H1 (cell line): ENCODE data around the gene NCEH1. TPM values are rescaled to one million over a fixed set of nuclear protein-coding genes. Genes with fewer than 3 reads are reported as not detected.

Experiments
- CTCF ChIA-PET: fragments of 300-600 bp; sonication (Branson Sonifier 250); formaldehyde crosslinking; loops from one replicate; lab custom pipeline; 2021; ENCODE audit not compliant: partially characterized antibody; lab: Charles Lee
- POLR2A ChIA-PET: fragments of 300-600 bp; sonication (Branson Sonifier 250); formaldehyde crosslinking; loops from one replicate; lab custom pipeline; 2021; ENCODE audit warnings: inconsistent platforms; ENCODE audit not compliant: partially characterized antibody; lab: Charles Lee
- DNase-seq, 2 experiments: peaks; one replicate each; pipeline versions ENCODE4 v3.0.0 to v3.0.0-alpha.2; 2010 to 2022; ENCODE audit warnings: low spot score in 2 of 2, low read depth in 1 of 2, mixed read lengths in 1 of 2
- FAIRE-seq: peaks from 2 replicates; lab custom pipeline; 2011; peaks lifted over from hg19 to GRCh38; lab: Jason Lieb, UNC
- H2AFZ ChIP-seq: 2 replicates; pipeline ENCODE4 v1.8.1; 2012; ENCODE audit warnings: low read length, inconsistent platforms
- H2AK5ac ChIP-seq: 2 replicates; pipeline ENCODE4 v1.6.1; 2013; ENCODE audit warnings: low read depth, low read length
- H2BK120ac ChIP-seq: replicated peaks from 2 replicates; pipeline ENCODE3; 2013; ENCODE audit warnings: low read depth, low read length, inconsistent platforms
- H2BK12ac ChIP-seq: 2 replicates; pipeline ENCODE4 v1.6.1; 2013; ENCODE audit warnings: low read depth, low read length
- H2BK15ac ChIP-seq: 2 replicates; pipeline ENCODE4 v1.6.1; 2013; ENCODE audit warnings: low read length
- H2BK20ac ChIP-seq: 2 replicates; pipeline ENCODE4 v1.6.1; 2013; ENCODE audit warnings: low read length
- H2BK5ac ChIP-seq: 2 replicates; pipeline ENCODE4 v1.6.1; 2013; ENCODE audit warnings: low read depth, low read length
- H3K14ac ChIP-seq: 2 replicates; pipeline ENCODE4 v1.6.1; 2013; ENCODE audit warnings: inconsistent platforms; ENCODE audit not compliant: insufficient read length
- H3K18ac ChIP-seq: 2 replicates; pipeline ENCODE4 v1.6.1; 2013; ENCODE audit warnings: low read length; ENCODE audit errors: extremely low read depth
- H3K23ac ChIP-seq: 2 replicates; pipeline ENCODE4 v1.6.1; 2013; ENCODE audit warnings: inconsistent platforms; ENCODE audit not compliant: insufficient read length
- H3K23me2 ChIP-seq: 2 replicates; pipeline ENCODE4 v1.6.1; 2013; ENCODE audit warnings: low read depth, low read length
- H3K27ac ChIP-seq: 2 replicates; pipeline ENCODE4 v1.6.1; 2011; ENCODE audit warnings: low read depth, low read length, inconsistent platforms
- H3K27me3 ChIP-seq, 4 experiments: replicated peaks in 1 of 4; 1 replicate in 1 of 4; 2 replicates in 3 of 4; pipeline versions ENCODE4 v1.6.1 to v1.8.1; 2011 to 2013; ENCODE audit warnings: low read length in 3 of 4, mild to moderate bottlenecking in 3 of 4, inconsistent platforms in 2 of 4, mixed read lengths in 2 of 4, moderate library complexity in 1 of 4; ENCODE audit not compliant: control insufficient read depth in 3 of 4, insufficient read depth in 3 of 4; ENCODE audit errors: extremely low read depth in 1 of 4
- H3K36me3 ChIP-seq, 4 experiments: 2 replicates each; pipeline versions ENCODE4 v1.6.1 to v1.8.1; 2011 to 2013; ENCODE audit warnings: mild to moderate bottlenecking in 4 of 4, low read length in 3 of 4, moderate library complexity in 2 of 4, control low read depth in 1 of 4, inconsistent platforms in 1 of 4; ENCODE audit not compliant: insufficient read depth in 4 of 4, control insufficient read depth in 2 of 4
- H3K4ac ChIP-seq: replicated peaks from 2 replicates; pipeline ENCODE3; 2013; ENCODE audit warnings: low read length, low read depth, mixed read lengths, inconsistent platforms; ENCODE audit not compliant: insufficient read length
- H3K4me1 ChIP-seq, 4 experiments: replicated peaks in 1 of 4; 1 replicate in 1 of 4; 2 replicates in 3 of 4; pipeline versions ENCODE4 v1.6.1 to v1.8.1; 2011 to 2013; ENCODE audit warnings: low read length in 3 of 4, inconsistent platforms in 2 of 4, mixed read lengths in 1 of 4; ENCODE audit not compliant: insufficient read depth in 4 of 4, control insufficient read depth in 3 of 4
- H3K4me2 ChIP-seq, 2 experiments: 2 replicates each; pipeline versions ENCODE4 v1.6.1 to v1.8.1; 2011 to 2013; ENCODE audit warnings: low read depth in 2 of 2, low read length in 2 of 2, control low read depth in 1 of 2, inconsistent platforms in 1 of 2, mild to moderate bottlenecking in 1 of 2; ENCODE audit not compliant: insufficient read depth in 1 of 2
- H3K4me3 ChIP-seq, 4 experiments: fragments of 200-600, 300-600 bp in 1 of 4; sonication (generic), shearing (Covaris generic), sonication (Bioruptor Twin) in 1 of 4; 2 replicates each; pipeline versions ENCODE4 v1.5.1 to v1.8.1; 2011 to 2016; ENCODE audit warnings: low read length in 4 of 4, low read depth in 3 of 4, control low read depth in 2 of 4, inconsistent platforms in 2 of 4, mild to moderate bottlenecking in 2 of 4, mixed read lengths in 1 of 4, moderate library complexity in 1 of 4; ENCODE audit not compliant: insufficient read depth in 2 of 4; ENCODE audit errors: extremely low read depth in 1 of 4
- H3K56ac ChIP-seq: replicated peaks from 2 replicates; pipeline ENCODE3; 2013; ENCODE audit warnings: low read depth, mild to moderate bottlenecking, mixed read lengths, low read length, inconsistent platforms; ENCODE audit not compliant: insufficient read length
- H3K79me1 ChIP-seq: 2 replicates; pipeline ENCODE4 v1.6.1; 2013; ENCODE audit warnings: low read depth, low read length, control low read depth
- H3K79me2 ChIP-seq, 2 experiments: 2 replicates each; pipeline versions ENCODE4 v1.6.1 to v1.8.1; 2012 to 2013; ENCODE audit warnings: low read length in 2 of 2, mild to moderate bottlenecking in 2 of 2, inconsistent platforms in 1 of 2; ENCODE audit not compliant: insufficient read depth in 2 of 2, control insufficient read depth in 1 of 2
- H3K9ac ChIP-seq, 4 experiments: replicated peaks in 1 of 4; 1 replicate in 1 of 4; 2 replicates in 3 of 4; pipeline versions ENCODE4 v1.6.1 to v1.8.1; 2011 to 2013; ENCODE audit warnings: low read depth in 3 of 4, low read length in 3 of 4, control low read depth in 2 of 4, mild to moderate bottlenecking in 2 of 4, moderate library complexity in 2 of 4, inconsistent platforms in 1 of 4; ENCODE audit errors: extremely low read depth in 1 of 4
- H3K9me3 ChIP-seq, 2 experiments: 2 replicates each; pipeline versions ENCODE4 v1.6.1 to v1.8.1; 2012 to 2013; ENCODE audit warnings: mild to moderate bottlenecking in 2 of 2, moderate library complexity in 2 of 2, control low read depth in 1 of 2, inconsistent platforms in 1 of 2, low read depth in 1 of 2, low read length in 1 of 2, mixed read lengths in 1 of 2; ENCODE audit not compliant: insufficient read depth in 2 of 2
- H4K20me1 ChIP-seq, 2 experiments: replicated peaks in 1 of 2; 2 replicates each; pipeline versions ENCODE3 to v1.8.1; 2011 to 2013; ENCODE audit warnings: inconsistent platforms in 2 of 2, low read length in 2 of 2, mild to moderate bottlenecking in 1 of 2; ENCODE audit not compliant: insufficient read depth in 2 of 2, control insufficient read depth in 1 of 2
- H4K5ac ChIP-seq: 2 replicates; pipeline ENCODE4 v1.6.1; 2013; ENCODE audit warnings: low read length, low read depth, mixed read lengths, inconsistent platforms; ENCODE audit not compliant: insufficient read length
- H4K8ac ChIP-seq: 2 replicates; pipeline ENCODE4 v1.8.0; 2013; ENCODE audit warnings: mild to moderate bottlenecking, moderate library complexity, low read length, inconsistent platforms; ENCODE audit not compliant: insufficient read depth; ENCODE audit errors: extremely low read depth
- H4K91ac ChIP-seq: replicated peaks from 2 replicates; pipeline ENCODE3; 2013; ENCODE audit warnings: low read length, mixed read lengths, inconsistent platforms; ENCODE audit not compliant: insufficient read length
- CBX5 ChIP-seq: fragments of 300-800, 300-1000 bp; sonication (generic); IDR thresholded peaks from 2 replicates; pipeline ENCODE4 v1.7.1; 2016; ENCODE audit warnings: antibody characterized with exemption, low read length, low read depth
- RAD21 ChIP-seq, 2 experiments: IDR thresholded peaks in 1 of 2; conservative IDR thresholded peaks in 1 of 2; 2 replicates each; pipeline ENCODE4 v1.6.1; 2011; ENCODE audit warnings: low read depth in 2 of 2, low read length in 2 of 2, improper control_type of control experiment in 1 of 2, inconsistent platforms in 1 of 2, mild to moderate bottlenecking in 1 of 2, moderate library complexity in 1 of 2
- RXRA ChIP-seq: IDR thresholded peaks from 2 replicates; pipeline ENCODE4 v1.6.1; 2011; ENCODE audit warnings: low read depth, mild to moderate bottlenecking, low read length, moderate library complexity; ENCODE audit not compliant: insufficient read depth
- WGBS, 2 experiments: shearing (Covaris generic) in 1 of 2; methylation state at CpG; one replicate each; pipeline versions ENCODE4 v1.1.6 to v1.1.7; 2013 to 2015; ENCODE audit warnings: low lambda C conversion rate in 2 of 2, mixed read lengths in 2 of 2, inconsistent platforms in 1 of 2, low coverage in 1 of 2, missing lambda C conversion rate in 1 of 2; ENCODE audit not compliant: insufficient replicate concordance in 2 of 2, insufficient coverage in 1 of 2, insufficient read length in 1 of 2; ENCODE audit errors: extremely low coverage in 1 of 2, missing lambda C conversion rate in 1 of 2; 5-methylcytosine and 5-hydroxymethylcytosine counted together
- polyA plus RNA-seq, 7 experiments: library from polyadenylated mRNA; depleted of rRNA in 3 of 7; stranded (reverse) in 5 of 7; unstranded in 2 of 7; fragments of >200 nt in 5 of 7; fragments of 200-250 nt in 2 of 7; gene quantifications; 1 replicate in 5 of 7; 2 replicates in 1 of 7; 4 replicates in 1 of 7; pipeline versions ENCODE4 v1.2.1 to v1.2.3, GENCODE V29; 2011 to 2013; ENCODE audit warnings: missing spikeins in 2 of 7, mixed read lengths in 2 of 7
- total RNA-seq: library from RNA; stranded (reverse); fragmentation: NEBNext Ultra II Directional; extraction: Animal tissue kit (Norgen Biotek cat#: 25700); gene quantifications from 2 replicates; pipeline ENCODE4 v1.2.1, GENCODE V29; 2021

NCEH1 gene
- total and polyA plus RNA-seq, 2 of the 8 experiments (the other 6 are each of a cell fraction or from before 2014, with no cell fraction given): 2.2 to 6.4 TPM

DNA sequence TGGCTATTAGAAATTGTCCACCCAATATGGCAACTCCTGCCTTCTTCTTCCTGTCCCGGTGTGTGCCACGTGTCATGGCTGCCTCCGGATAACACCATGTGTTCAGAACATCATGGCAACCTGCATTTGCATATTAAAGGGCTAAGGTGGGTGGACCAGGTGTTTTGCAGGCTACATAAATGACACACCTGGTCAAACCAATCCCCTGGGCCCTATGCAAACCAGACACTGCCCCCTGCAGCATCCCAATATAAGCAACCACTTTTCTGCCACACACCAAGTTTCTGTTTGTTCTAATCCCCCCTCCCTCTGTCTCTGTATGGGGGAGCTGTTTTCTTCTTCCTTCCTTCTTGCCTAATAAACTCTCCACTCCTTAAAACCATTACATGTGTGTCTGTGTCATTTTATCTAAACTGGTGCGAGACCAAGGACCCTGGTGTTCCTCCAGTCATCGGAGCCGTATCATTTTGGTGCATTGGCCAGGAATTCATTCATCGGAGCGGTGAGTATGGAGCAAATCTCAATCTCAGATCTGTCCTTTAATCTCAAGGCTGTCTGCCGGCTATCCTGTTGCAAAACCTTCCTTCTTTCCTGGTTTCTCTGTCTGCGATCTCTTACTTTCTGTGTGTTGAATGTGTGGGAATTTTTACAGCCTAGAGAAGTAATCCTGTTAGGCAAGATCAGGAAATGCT, 44.5 kb downstream of the NCEH1 start:
- no peak overlapping the region for H3K27ac ChIP-seq
- CTCF ChIA-PET: interaction anchor here (0.6 to 4.5 kb wide), 59 partner anchors 8 to 1691 kb away, joined by 3 to 26 read pairs (median 4); partner anchors contain the start of gene NCEH1
- no peak for FAIRE-seq

More for the DNA sequence above, 44.5 kb downstream of the NCEH1 start:
- H2BK15ac ChIP-seq: no peak overlapping the region
- no peak overlapping the region for H2BK5ac ChIP-seq
- no peak for DNase-seq
- H3K36me3 ChIP-seq: no peaks in the 10 kb centered on the region
- no peak overlapping the region for H4K8ac ChIP-seq
- H3K23me2 ChIP-seq: no peaks in the 10 kb centered on the region
- H2BK20ac ChIP-seq: no peak overlapping the region
- H3K56ac ChIP-seq: no peak overlapping the region
- H2BK12ac ChIP-seq: no peak overlapping the region
- no peak overlapping the region for H3K23ac ChIP-seq
- H3K9me3 ChIP-seq: peaks cover 8 to 17% of the 10 kb centered on the region in 2 experiments; a peak in 3 of 4 replicates
- no peaks in the 10 kb centered on the region for H4K20me1 ChIP-seq
- no peak overlapping the region for H2AFZ ChIP-seq
- POLR2A ChIA-PET: no interaction called here
- 96% methylated on average over 10 of the region's 10 CpGs; no CpG with 5 or more reads in 1 of the 2 experiments for WGBS, 2 experiments
- no peak overlapping the region for H3K9ac ChIP-seq
- H4K5ac ChIP-seq: no peak overlapping the region
- H3K18ac ChIP-seq: no peak overlapping the region
- TF ChIP-seq RXRA (no peak), CBX5 (no peak), RAD21 (IDR thresholded peaks at IDR 0.05 in 1 of 2, conservative IDR thresholded peaks at IDR 0.05 in 1 of 2; ENCODE audit: low read depth in 2 of 2, low read length in 2 of 2) (peak in 1 of 2 experiments; percentile 14; a peak in 1 of 4 replicates)
- TF ChIP-seq, all 59 proteins: peak for 1
- H3K27me3 ChIP-seq: no peaks in the 10 kb centered on the region
- H2AK5ac ChIP-seq: no peak overlapping the region
- H3K79me1 ChIP-seq: no peaks in the 10 kb centered on the region
- H3K4me3 ChIP-seq: no peak overlapping the region
- no peak overlapping the region for H4K91ac ChIP-seq
- H2BK120ac ChIP-seq: no peak overlapping the region
- H3K4me2 ChIP-seq: no peak overlapping the region
- no peak overlapping the region for H3K4ac ChIP-seq
- H3K79me2 ChIP-seq: no peaks in the 10 kb centered on the region
- H3K4me1 ChIP-seq: no peaks in the 10 kb centered on the region
- H3K14ac ChIP-seq: no peak overlapping the region
